Measurements from ENCODE around the gene CDH4. TPM values are rescaled to one million over a fixed set of nuclear protein-coding genes. Genes with fewer than 3 reads are reported as not detected.
"Not testable (repeated sequence)": the region's sequence is repeated elsewhere in the genome, so short reads cannot be mapped to it uniquely, and the experiment has no call there.

The CDH4 gene
- total RNA-seq, 2 donors from 2014 or later = 0.08 to 0.09 TPM

DNA sequence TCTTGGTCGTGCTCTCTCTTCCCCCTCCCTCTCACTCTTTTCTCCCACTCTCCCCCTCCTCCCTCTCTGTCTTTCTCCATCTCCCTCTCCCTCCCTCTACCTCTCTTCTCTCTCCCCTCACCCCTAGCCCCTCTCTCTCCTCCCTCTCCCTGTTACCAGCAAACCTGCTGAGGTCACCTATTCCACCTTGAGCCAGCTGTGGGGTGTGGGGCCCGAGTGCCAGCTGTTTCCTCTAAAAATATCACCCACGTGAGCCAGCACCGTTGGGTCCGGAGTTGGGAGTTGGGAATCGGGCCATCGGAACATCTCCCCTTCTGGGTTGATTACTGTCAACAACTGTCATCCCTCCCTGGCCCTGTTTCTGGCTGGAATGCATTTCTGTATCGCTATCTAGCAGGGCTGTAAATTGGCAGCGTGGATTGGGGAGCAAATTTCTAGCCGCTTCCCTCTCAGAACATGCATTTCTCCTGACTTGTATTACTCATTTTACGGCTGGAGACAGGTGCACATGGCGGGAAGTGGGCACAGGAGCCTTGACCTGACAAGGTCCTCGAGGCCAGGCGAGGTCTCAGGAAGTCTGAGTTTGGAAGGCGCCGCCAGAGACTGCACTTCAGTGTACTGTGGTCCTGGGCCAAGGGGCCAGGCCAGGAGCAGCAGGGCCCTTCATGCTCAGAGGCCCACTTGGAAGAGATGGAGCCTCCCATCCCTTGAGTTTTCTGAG is 165.3 kb downstream of the CDH4 start:
- no peak for DNase-seq (ENCODE audit: low spot score in 2 of 2)
- H3K9me3 Mint-ChIP-seq = no peaks in the 10 kb centered on the region
- ATAC-seq = no peak
- no peak overlapping the region for H3K27ac Mint-ChIP-seq
- H3K36me3 Mint-ChIP-seq = no peaks in the 10 kb centered on the region

DNA sequence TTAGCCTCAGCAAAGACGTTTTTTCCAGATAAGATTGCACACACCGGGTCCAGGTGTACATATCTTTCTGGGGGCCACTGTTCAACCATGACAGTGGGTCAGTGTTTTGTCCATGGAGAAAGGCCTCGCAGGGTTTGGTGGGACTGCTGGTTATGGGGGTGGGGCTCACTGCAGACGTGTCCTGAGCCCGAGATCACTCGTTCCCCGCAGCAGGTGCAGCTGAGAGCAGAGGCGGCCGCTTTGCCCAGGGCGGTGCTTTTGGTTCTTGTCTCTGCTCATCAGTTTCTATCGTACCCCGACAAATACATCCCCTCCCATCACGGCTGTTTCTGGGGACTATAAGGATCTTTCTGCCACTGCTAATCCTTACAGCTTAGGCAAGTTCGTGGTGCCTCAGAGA is 166.9 kb downstream of the CDH4 start:
- Mint-ChIP-seq H3K9me3 (no peaks in the 10 kb centered on the region), H3K36me3 (no peaks in the 10 kb centered on the region), H3K27ac (no peak overlapping the region)
- ATAC-seq (no peak), DNase-seq (ENCODE audit: low spot score in 2 of 2) (no peak)

DNA sequence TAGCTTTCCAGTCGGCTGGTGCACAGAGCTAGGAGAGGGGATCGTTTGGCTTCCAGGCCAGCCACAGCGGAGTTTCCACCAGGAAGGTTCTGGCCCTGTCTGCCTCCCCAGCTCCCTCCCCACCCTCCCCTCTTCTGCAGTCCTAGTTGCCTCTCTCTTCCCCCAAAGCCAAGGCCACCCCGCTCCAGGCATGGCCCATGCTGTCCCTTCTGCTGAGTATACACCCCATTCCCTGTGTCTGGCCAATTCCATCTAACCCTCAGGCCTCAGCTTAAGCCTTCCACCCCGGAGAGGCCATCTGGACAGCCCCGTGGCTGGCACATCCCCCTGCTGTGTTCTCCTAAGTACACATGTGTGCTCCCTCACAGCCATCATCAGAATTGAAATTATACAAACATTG is 167.4 kb downstream of the CDH4 start:
- no peaks in the 10 kb centered on the region for H3K36me3 Mint-ChIP-seq
- H3K9me3 Mint-ChIP-seq = no peaks in the 10 kb centered on the region
- DNase-seq (ENCODE audit: low spot score in 2 of 2) (no peak), ATAC-seq (no peak)
- H3K27ac Mint-ChIP-seq = no peak overlapping the region

DNA sequence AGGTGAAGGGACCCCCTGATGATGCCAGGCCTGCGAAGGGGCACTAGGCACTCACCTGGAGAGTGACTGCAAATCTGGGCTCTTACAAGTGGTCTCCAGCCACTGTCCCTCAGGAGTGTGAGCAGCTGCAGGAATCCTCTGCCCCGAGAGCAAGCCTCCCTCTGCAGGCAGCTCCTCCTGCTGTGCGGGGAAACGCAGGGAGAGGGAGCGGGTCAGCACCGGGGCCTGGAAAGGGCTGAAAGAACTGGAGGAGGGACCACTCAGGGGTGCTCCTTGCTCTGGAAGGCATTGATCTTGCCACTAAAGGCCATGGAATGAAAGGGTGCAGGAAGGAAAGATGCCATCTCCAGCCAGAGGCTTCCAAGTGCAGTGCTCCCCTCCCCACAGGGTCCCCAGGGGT is 168.0 kb downstream of the CDH4 start:
- Mint-ChIP-seq H3K36me3 (no peaks in the 10 kb centered on the region), H3K27ac (no peak overlapping the region), H3K9me3 (no peaks in the 10 kb centered on the region)
- no peak for DNase-seq (ENCODE audit: low spot score in 2 of 2)
- ATAC-seq = no peak

DNA sequence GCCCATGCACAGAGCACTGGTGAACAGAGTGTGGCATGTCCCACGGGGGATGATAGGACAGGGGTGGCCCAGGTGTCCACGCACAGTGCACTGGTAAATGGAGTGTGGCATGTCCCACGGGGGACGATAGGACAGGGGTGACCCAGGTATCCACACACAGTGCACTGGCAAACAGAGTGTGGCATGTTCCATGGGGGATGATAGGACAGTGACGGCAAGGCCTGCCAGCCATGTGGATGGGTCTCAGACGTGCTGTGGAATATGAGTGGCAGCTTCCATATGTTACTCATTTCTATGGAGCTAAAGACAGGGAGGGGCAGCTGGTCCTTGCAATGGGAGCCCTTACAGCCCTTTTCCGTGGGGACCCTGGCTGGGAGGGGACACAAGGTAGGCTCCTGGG is 168.7 kb downstream of the CDH4 start:
- no peak for ATAC-seq
- no peaks in the 10 kb centered on the region for H3K36me3 Mint-ChIP-seq
- H3K9me3 Mint-ChIP-seq = no peaks in the 10 kb centered on the region
- H3K27ac Mint-ChIP-seq = no peak overlapping the region
- no peak for DNase-seq (ENCODE audit: low spot score in 2 of 2)

DNA sequence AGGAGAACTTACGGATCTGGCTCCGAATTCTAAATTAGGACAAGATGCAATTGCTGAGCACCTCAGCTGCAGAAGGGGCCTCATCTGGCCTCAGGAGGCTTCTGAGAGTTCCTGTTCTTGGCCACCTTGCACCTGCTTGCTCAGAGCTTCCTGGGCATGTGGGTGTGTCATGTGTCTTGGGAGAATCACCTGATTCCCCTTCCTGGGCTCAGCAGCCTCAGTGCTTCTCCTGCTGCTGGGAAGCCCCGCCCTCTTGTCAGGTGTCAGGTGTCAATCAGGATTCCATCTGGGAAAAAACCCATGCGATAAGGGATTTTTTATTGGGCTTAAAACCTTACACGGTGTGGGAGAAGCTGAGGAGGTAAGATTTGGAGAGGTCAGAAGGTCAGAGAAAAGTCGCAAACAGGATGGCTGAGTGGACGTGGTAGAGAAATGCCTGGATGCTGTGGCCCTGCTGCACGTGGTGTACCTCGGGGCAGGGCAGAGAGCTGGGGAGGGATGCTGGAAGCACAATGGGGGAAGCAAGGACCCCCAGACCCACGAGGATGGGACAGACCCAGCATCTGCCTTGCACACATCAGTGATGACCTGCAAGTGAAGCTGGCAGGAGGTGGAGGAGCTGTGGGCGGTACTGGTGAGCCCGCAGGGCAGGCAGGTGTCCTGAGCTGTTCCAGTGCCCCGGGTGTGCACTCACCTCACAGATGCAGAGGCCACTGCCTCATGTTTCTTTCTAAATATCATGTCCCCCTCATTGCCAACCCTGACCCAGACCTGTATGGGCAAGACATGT is 170.8 kb downstream of the CDH4 start:
- Mint-ChIP-seq H3K36me3 (no peaks in the 10 kb centered on the region), H3K27ac (no peak overlapping the region), H3K9me3 (no peaks in the 10 kb centered on the region)
- ATAC-seq = no peak
- DNase-seq (ENCODE audit: low spot score in 2 of 2) = no peak

DNA sequence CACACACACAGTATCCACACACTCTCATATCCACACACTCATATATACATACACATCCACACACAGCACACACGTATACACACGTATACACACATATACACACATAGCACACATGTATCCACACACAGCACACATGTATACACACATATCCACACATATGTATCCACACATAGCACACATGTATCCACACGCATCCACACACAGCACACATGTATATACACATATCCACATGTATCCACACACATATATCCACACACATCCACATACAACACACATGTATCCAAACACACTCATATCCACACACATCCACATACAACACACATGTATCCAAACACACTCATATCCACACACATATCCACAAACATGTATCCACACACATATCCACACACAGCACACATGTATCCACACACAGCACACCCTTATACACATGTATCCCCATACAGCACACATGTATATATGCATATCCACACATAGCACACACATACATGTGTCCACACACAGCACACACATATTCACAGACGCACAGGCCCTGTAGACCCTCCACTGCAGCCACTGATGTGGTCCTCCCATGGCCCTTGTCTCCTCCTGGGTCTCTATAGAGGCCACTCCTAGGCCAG is 172.1 kb downstream of the CDH4 start:
- Mint-ChIP-seq H3K27ac (no peak overlapping the region), H3K9me3 (no peaks in the 10 kb centered on the region), H3K36me3 (no peaks in the 10 kb centered on the region)
- DNase-seq (ENCODE audit: low spot score in 2 of 2) (no peak), ATAC-seq (no peak)

DNA sequence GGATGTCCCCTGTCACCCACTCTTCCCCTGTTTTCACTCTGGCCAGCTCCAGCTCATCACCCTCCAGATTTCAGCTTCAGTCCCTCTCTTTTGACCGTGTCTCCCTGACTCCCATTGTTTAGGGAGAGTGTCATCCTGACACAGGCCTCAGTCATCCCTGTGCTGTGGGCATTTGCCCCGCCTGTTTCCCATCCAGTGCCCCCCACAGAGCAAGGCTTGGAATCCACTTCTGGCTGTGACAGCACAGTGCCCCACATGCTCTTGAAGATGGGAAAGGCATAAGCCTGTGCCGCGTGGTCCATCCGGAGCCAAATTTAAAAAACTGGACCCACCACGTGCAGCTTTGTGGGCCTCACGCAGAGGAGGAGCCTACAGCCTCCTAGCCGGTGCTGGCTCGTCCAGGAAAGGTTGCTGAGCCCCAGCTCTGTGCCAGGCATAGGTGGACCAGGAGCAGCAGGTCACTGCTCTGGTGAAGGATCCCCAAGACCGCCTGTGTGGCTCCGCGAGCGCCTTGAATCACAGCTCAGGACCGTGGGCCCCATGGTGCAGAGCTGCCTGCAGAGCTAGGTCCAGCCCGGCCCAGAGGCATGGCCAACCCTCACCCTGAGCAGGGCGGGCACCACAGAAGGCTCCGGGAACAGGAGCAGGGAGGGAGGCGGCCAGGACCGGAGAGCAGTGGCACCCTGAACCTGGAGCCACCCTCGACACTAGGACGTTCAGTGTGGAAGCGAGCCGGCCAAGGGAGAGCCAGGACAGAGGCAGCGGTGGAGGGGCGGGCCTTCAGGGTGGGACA is 172.8 kb downstream of the CDH4 start:
- DNase-seq (ENCODE audit: low spot score in 2 of 2) (no peak), ATAC-seq (no peak)
- H3K9me3 Mint-ChIP-seq = no peaks in the 10 kb centered on the region
- no peaks in the 10 kb centered on the region for H3K36me3 Mint-ChIP-seq
- no peak overlapping the region for H3K27ac Mint-ChIP-seq

DNA sequence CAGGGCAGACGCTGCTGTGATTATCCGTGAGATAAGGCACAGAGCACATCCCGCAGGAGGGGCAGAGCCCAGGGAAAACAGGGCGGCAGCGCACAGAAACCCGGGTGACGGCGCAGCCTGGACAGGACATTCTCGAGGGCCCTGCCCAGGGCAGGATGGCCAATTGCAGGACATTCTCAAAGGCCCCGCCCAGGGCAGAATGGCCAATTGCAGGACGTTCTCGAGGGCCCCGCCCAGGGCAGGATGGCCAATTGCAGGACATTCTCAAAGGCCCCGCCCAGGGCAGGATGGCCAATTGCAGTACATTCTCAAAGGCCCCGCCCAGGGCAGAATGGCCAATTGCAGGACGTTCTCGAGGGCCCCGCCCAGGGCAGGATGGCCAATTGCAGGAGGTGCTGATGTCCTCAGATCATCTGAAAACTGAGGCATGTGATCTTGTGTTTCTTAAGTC is 173.5 kb downstream of the CDH4 start:
- not testable (repeated sequence) for H3K36me3 Mint-ChIP-seq; H3K27ac Mint-ChIP-seq; H3K9me3 Mint-ChIP-seq; DNase-seq (ENCODE audit: low spot score in 2 of 2); ATAC-seq

DNA sequence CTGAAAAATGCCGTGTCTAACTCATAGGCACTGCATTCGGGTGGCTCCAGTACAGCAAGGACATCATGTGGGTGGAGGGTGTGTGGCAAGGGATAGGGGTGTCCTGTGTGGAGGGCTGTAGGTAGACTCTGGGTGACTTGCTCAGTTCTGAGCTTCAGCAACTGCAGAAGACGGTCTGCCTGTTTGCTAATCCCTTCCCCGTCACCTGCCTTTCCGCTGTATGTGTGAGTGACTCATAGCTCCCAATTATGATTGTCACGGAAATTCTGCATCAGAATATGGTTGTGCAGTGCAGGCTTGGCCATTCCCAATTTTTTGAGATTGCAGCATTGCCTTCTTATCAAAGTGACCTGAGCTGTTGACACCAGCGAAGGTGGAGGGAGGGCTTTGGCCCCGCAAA is 174.3 kb downstream of the CDH4 start:
- Mint-ChIP-seq H3K9me3 (no peaks in the 10 kb centered on the region), H3K36me3 (no peaks in the 10 kb centered on the region), H3K27ac (no peak overlapping the region)
- ATAC-seq = no peak
- DNase-seq (ENCODE audit: low spot score in 2 of 2) = no peak

DNA sequence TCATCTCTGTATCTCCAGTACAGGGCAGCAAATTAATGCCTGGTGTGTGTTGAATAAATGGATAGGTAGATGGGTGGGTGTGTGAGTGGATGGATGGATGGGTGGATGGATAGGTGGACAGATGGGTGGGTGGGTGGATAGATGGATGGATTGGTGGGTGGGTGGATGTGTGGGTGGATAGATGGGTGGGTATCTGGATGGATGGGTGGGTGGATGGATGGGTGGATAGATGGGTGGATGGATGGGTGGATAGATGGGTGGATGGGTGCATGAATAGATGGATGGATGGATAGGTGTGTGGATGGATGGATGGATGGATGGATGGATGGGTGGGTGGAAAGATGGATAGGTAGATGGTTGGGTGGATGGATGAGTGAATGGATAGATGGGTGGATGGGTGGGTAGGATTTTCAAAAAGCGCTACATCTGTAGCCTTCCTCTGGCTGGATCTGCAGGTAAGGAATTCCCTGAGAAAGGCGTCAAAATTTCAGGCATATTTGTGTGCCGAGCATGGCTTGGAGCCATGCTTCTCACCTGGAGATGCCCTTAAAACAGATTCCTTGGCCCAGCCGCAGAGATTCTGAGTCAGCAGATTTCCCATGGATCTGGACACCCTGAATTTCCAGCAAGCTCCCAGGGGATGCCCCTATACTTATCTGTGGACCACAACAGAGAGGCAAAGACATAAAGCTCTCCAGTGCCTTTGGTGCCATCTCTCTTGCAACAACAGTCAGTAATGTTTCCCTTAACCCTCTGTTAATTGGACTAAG is 177.6 kb downstream of the CDH4 start:
- H3K36me3 Mint-ChIP-seq = no peaks in the 10 kb centered on the region
- no peak for ATAC-seq
- no peaks in the 10 kb centered on the region for H3K9me3 Mint-ChIP-seq

DNA sequence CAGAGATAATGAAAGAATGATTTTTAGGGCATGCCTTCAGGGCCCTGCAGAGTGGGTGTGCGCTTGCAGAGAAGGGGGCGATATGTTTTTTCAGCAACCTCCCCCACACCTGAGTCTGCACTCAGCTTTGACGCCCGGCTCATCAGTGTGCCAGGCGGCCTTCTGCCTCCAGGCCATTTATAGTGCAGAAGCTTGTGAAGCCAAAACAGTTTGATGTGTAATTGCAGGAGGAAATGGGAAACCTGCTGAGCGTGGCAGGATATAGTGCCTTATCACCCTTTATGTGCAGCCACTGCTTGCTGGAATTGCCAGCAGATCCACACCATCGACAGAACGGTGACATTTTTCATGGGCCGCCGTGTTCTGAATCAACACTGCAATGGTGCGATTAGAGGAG is 178.2 kb downstream of the CDH4 start:
- DNase-seq (ENCODE audit: low spot score in 2 of 2) (no peak), ATAC-seq (no peak)
- no peaks in the 10 kb centered on the region for H3K9me3 Mint-ChIP-seq
- H3K36me3 Mint-ChIP-seq = peaks cover 0 to 3% of the 10 kb centered on the region in 2 donors
- H3K27ac Mint-ChIP-seq = no peak overlapping the region

More for the DNA sequence above, 177.6 kb downstream of the CDH4 start:
- H3K27ac Mint-ChIP-seq = no peak overlapping the region
- DNase-seq (ENCODE audit: low spot score in 2 of 2) = no peak

DNA sequence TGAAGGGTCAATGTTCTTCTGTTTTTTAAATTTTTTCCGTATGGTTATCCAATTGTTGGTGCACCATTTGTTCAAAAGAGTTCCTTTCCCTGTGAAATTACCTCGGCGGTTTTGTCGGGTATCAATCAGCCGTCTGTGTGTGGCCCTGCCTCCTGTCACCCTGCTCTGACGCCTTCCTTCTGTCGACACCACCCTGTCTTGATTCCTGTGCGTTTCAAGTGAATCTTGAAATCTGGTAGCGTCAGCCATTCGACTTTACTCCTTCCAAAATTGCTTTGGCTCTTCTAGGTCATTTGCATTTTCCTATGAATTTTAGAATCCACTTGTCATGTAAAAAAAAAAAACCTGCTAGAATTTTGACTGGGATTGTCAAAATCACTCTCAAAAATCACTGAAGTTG is 181.1 kb downstream of the CDH4 start:
- no peak for ATAC-seq
- H3K36me3 Mint-ChIP-seq = peaks cover 0 to 4% of the 10 kb centered on the region in 2 donors
- no peaks in the 10 kb centered on the region for H3K9me3 Mint-ChIP-seq
- no peak overlapping the region for H3K27ac Mint-ChIP-seq
- DNase-seq (ENCODE audit: low spot score in 2 of 2) = no peak

DNA sequence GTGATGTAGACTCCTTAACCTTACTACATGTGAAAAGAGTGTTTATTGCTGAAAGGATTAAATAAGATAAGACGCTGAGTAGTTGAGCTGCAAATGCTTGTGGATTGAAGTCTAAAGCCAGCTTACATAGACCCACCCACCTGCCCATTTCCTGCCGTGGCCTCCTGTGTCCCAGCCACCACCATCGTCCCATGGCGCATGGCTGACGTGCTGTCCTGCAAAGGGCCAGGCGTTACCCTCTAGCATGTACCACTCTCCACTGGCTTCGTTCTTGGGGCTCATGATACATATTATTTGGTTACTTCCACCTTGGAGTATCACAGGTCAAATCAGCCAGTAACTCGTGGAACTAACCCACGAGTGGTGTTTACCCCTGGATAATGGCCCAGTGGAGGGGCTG is 181.8 kb downstream of the CDH4 start:
- H3K36me3 Mint-ChIP-seq = peaks cover 0 to 4% of the 10 kb centered on the region in 2 donors
- no peak for ATAC-seq
- DNase-seq (ENCODE audit: low spot score in 2 of 2) = no peak
- no peak overlapping the region for H3K27ac Mint-ChIP-seq
- no peaks in the 10 kb centered on the region for H3K9me3 Mint-ChIP-seq

DNA sequence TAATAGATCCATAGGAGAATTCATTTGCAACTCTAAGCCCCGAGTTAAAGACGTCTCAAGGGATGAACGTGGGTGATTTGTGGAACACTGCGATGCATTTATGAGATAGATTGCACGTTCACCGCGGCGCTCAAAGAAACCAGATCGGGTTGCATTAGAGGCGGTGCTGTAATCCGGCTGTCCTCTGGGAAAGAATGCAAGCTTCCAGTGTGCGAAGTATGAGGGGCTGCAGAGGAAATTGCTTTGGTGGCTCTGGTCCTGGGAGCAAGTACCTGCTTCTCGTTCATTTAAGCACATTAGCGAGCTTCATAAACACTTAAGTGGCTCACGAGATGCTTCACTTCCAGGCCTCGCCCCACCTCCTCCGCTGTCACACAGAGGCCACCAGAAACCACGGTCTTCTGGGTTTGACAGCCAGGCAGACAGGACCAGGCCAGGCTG is 182.3 kb downstream of the CDH4 start:
- ATAC-seq = no peak

DNA sequence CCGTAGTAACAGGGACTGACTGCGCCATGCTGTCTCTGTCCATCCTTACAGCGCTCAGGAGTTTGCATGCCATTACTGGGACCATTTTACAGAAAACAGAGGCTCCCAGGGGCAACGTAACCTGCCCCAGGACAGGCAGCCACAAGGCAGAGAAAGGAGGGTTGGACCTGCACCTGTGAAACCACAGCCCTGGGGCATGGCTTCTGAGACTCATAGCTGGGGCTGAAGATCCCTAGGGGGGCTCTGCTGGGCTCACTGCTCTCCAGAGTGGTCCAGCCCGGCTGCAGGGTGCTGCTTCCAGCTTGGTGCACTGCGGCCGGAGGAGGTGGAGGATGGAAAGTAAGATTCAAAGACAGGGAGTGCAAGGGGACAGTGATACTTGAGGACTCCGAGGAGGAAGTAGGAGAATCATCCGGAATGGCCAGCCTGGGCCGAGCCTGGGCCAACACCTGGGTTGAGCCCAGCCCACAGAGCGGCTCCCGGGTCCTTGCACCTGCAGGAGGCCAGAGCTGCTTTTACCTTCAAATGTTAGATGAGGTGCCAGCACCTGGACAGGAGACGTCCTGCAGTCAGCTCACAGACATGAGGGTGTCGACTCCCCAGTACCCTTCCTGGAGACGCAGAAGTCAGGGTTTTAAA is 183.2 kb downstream of the CDH4 start:
- ATAC-seq (no peak), DNase-seq (ENCODE audit: low spot score in 2 of 2) (no peak)
- Mint-ChIP-seq H3K27ac (no peak overlapping the region), H3K36me3 (peaks cover 0 to 4% of the 10 kb centered on the region in 2 donors), H3K9me3 (no peaks in the 10 kb centered on the region)

More for the DNA sequence above, 182.3 kb downstream of the CDH4 start:
- H3K36me3 Mint-ChIP-seq = peaks cover 0 to 4% of the 10 kb centered on the region in 2 donors
- no peaks in the 10 kb centered on the region for H3K9me3 Mint-ChIP-seq
- no peak overlapping the region for H3K27ac Mint-ChIP-seq
- DNase-seq (ENCODE audit: low spot score in 2 of 2) = no peak
